ENCODE results near the gene TRMT5.

DNA sequence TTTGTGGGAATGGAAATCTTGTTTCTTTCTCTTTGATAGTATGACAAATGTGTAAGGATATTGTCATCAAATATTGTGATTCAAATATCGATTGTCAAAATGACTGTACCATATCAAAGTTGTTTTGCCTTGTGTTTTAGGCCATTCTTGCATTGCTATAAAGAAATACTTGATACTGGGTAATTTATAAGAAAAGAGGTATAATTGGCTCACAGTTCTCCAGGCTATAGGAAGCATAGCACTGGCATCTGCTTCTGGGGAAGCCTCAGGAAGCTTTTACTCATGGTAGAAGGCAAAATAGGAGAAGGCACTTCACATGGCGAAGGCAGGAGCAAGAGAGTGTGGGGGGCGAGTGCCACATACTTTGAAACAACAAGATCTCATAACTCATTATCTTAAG is 7.8 kb downstream of the TRMT5 start:
- TF ChIP-seq YY1 (IDR thresholded peaks at IDR 0.05; ENCODE audit: low read depth) = no peak
- TF ChIP-seq EP300 (IDR thresholded peaks at IDR 0.05; ENCODE audit: borderline replicate concordance) = no peak
- no peak for TF ChIP-seq TCF12 (IDR thresholded peaks at IDR 0.05; ENCODE audit: low read depth)
- TF ChIP-seq MAX (IDR thresholded peaks at IDR 0.05) = no peak
- no peak for TF ChIP-seq FOXM1 (IDR thresholded peaks at IDR 0.05; ENCODE audit: borderline replicate concordance, low read depth)
- TF ChIP-seq, protein P1, sequence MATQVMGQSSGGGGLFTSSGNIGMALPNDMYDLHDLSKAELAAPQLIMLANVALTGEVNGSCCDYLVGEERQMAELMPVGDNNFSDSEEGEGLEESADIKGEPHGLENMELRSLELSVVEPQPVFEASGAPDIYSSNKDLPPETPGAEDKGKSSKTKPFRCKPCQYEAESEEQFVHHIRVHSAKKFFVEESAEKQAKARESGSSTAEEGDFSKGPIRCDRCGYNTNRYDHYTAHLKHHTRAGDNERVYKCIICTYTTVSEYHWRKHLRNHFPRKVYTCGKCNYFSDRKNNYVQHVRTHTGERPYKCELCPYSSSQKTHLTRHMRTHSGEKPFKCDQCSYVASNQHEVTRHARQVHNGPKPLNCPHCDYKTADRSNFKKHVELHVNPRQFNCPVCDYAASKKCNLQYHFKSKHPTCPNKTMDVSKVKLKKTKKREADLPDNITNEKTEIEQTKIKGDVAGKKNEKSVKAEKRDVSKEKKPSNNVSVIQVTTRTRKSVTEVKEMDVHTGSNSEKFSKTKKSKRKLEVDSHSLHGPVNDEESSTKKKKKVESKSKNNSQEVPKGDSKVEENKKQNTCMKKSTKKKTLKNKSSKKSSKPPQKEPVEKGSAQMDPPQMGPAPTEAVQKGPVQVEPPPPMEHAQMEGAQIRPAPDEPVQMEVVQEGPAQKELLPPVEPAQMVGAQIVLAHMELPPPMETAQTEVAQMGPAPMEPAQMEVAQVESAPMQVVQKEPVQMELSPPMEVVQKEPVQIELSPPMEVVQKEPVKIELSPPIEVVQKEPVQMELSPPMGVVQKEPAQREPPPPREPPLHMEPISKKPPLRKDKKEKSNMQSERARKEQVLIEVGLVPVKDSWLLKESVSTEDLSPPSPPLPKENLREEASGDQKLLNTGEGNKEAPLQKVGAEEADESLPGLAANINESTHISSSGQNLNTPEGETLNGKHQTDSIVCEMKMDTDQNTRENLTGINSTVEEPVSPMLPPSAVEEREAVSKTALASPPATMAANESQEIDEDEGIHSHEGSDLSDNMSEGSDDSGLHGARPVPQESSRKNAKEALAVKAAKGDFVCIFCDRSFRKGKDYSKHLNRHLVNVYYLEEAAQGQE (IDR thresholded peaks at IDR 0.05; ENCODE audit: low read depth) = no peak
- no peak for TF ChIP-seq TEAD4 (IDR thresholded peaks at IDR 0.05)
- no peak for TF ChIP-seq RAD21 (IDR thresholded peaks at IDR 0.05; ENCODE audit: low read depth)
- no peak for TF ChIP-seq CREB1 (IDR thresholded peaks at IDR 0.05; ENCODE audit: low read depth)

All from Ishikawa (cell line).